HG02642 (cell line): ENCODE results near the gene FCRL5.
"Not testable (repeated sequence)": the region's sequence is repeated elsewhere in the genome, so short reads cannot be mapped to it uniquely, and the experiment has no call there.

Experiments
- ATAC-seq: cut with Tn5 transposase; IDR thresholded peaks from one replicate; pipeline ENCODE4 v1.9.1; 2021; ENCODE audit warnings: mild to moderate bottlenecking; ENCODE audit not compliant: unreplicated experiment, poor library complexity

Gene FCRL5

GRCh38 chr1:157551694-157552693 is at the start of gene FCRL5:
FCRL5 (minus strand) TSS chr1:157552515; CDS start chr1:157552362, 153 bp downstream.
- ATAC-seq = peak; percentile 90

- ATAC-seq = no peak
Measured at GRCh38 chr1:157600236-157600635, 47.9 kb upstream of the FCRL5 start.

- peak; percentile 56 for ATAC-seq
Measured at GRCh38 chr1:157597959-157598667, 45.8 kb upstream of the FCRL5 start, which contains the start of gene FCRL4. FCRL4 (minus strand) TSS chr1:157598085; CDS start chr1:157597944, 141 bp downstream.

- peak; percentile 52 for ATAC-seq
Measured at GRCh38 chr1:157596384-157596783, 44.1 kb upstream of the FCRL5 start.

- peak; percentile 62 for ATAC-seq
Measured at GRCh38 chr1:157595356-157595755, 43.0 kb upstream of the FCRL5 start.

GRCh38 chr1:157585984-157586383 is 33.7 kb upstream of the FCRL5 start:
- ATAC-seq = no peak

- no peak for ATAC-seq
Measured at GRCh38 chr1:157584503-157584902, 32.2 kb upstream of the FCRL5 start.

GRCh38 chr1:157580828-157581210 is 28.5 kb upstream of the FCRL5 start:
- ATAC-seq = no peak

- no peak for ATAC-seq
Measured at GRCh38 chr1:157580179-157580827, 28.0 kb upstream of the FCRL5 start.

GRCh38 chr1:157577420-157577819 is 25.1 kb upstream of the FCRL5 start:
- ATAC-seq = no peak

GRCh38 chr1:157575744-157576143 is 23.4 kb upstream of the FCRL5 start:
- no peak for ATAC-seq

- no peak for ATAC-seq
Measured at GRCh38 chr1:157574836-157575235, 22.5 kb upstream of the FCRL5 start.

- ATAC-seq = peak; percentile 50
Measured at GRCh38 chr1:157566484-157567300, 14.4 kb upstream of the FCRL5 start.

- ATAC-seq = peak; percentile 71
Measured at GRCh38 chr1:157562515-157562914, 10.2 kb upstream of the FCRL5 start.

GRCh38 chr1:157558119-157558518 is 5.8 kb upstream of the FCRL5 start:
- no peak for ATAC-seq

- not testable (repeated sequence) for ATAC-seq
Measured at GRCh38 chr1:157548081-157548480, 4.2 kb downstream of the FCRL5 start.

- no peak for ATAC-seq
Measured at GRCh38 chr1:157542676-157543075, 9.6 kb downstream of the FCRL5 start.

- ATAC-seq = no peak
Measured at GRCh38 chr1:157540852-157541251, 11.5 kb downstream of the FCRL5 start.

GRCh38 chr1:157540160-157540748 is 12.1 kb downstream of the FCRL5 start:
- ATAC-seq = no peak
